T follicular helper cell (primary cell): Measurements from ENCODE around the gene ELOVL3.

Source experiments
- DNase-seq: peaks from one replicate; pipeline ENCODE4 v3.0.0-alpha.2; 2020; ENCODE audit warnings: low read depth

The ELOVL3 gene

GRCh38 chr10:102254426-102254825 is 28.3 kb downstream of the ELOVL3 start:
- DNase-seq = no peak

DNA sequence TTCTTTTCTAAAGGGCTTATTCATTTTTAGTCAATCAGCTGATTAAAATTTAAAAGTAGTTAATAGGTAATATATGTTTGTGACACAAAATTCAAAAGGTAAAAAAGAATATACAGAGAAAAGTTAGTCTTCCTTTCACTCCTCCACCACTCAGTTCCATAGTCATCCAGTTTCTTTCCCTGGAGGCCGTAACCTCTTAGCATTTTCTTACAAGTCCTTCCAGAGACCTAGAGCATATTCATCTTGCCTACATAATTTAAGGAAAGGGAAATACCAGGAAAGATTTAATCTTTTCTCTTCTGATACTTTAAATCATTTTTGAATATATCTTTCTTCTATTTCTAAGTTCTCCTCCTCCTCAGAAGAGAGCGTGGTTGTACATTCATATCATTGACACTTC is 29.3 kb downstream of the ELOVL3 start:
- no peak for DNase-seq

- no peak for DNase-seq
Observed at GRCh38 chr10:102261196-102261595, 35.1 kb downstream of the ELOVL3 start.

DNA sequence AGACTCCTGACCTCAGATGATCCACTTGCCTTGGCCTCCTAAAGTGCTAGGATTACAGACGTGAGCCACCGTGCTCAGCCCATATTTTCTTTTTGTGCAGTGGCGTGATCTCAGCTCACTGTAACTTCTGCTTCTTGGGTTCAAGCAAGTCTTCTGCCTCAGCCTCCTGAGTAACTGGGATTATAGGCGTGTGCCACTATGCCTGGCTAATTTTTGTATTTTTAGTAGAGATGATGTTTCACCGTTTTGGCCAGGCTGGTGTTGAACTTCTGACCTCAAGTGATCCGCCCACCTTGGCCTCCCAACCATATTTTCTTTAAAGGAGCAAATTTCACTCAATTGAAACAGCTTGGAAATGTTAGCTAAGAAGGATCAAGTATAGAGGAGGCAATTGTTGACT is 35.7 kb downstream of the ELOVL3 start:
- no peak for DNase-seq

DNA sequence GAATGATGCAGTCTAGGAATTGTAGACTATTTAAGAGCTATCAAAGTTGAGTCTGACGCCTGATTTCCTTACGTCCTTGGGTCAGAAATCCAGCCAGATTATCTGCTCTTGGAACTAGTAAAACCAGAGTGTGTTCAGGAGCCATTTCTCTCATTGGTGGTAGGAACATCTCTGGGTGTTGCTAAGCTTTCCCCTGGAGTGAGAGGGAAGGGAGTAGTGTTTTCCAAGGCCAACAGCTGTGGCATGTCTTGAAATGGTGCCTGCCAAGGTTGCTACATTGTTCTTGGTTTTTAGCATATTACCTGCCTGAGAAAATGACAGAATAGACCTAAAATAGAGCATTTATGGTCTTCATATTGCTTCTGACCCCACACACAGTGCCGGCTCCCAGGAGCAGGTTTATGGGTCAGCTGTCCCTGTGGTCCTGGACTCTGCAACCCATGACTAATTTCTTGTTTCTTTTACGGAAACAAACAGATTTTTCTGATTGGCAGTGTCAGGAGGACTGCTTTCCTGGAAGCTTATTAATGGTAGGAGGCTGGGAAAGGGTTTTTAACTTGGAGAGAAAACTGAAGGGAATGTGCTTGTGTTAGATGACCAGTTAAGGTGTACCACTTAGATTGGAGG is 36.8 kb downstream of the ELOVL3 start:
- no peak for DNase-seq

DNA sequence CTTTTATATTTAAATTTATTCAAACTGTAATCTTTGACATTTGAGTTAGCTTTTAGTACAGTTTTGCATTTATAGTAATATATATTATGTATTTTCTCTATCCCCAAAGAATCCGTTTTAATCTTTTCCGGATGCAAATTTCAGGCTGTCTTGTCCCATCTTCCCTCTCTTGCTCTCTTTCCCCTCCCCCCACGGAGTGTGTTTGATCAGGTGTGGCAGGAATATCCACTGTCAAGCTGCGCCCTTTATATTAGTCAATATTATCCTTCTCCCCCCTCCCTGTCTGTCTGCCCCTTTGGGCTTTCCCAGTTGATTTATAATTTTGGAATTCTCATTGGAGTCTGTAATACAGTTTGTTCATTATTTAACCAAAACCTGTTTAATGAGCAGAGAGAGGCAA is 38.3 kb downstream of the ELOVL3 start:
- DNase-seq = no peak

GRCh38 chr10:102266670-102267069 is 40.6 kb downstream of the ELOVL3 start:
- DNase-seq = no peak

GRCh38 chr10:102267748-102268147 is 41.6 kb downstream of the ELOVL3 start:
- DNase-seq = no peak

GRCh38 chr10:102268375-102268888 is 42.3 kb downstream of the ELOVL3 start:
- no peak for DNase-seq

DNA sequence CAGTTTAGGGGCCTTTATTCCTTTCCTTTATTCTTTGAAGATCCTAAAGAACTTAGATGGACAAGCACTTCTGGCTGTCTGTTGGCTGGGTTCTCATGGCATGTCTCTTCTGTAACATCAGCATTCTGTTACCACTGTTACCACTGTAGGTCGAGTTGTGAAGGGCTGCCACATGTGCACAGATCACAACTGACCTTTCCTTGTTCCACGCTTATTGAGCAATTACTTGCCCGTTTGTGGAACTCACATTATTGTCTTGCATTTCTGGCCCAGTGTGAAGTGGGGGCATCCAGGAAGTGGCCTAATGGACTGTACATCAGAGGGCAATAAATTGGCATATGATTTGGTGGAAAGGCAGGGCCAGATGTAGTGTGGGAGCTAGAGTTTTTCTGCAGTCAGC is 42.9 kb downstream of the ELOVL3 start:
- DNase-seq = no peak

DNA sequence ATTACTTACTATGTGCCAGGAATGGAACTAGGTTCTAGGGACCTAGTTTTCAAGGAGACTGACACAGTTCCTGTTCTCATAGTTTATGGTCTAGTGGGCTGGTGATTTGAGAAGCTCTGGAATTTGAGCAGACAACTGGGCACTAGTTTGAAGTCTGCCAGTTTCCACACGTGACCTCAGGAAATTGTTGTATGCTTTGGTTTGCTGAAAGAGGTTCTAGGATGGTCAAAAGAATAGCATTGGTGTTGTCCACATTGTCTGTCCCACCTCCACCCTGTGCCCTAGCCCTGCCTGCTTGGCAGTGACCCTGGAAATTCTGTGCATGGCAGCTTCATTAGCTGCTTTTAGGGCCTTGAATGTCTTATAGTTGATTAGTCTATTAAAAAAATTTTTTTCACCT is 48.0 kb downstream of the ELOVL3 start:
- no peak for DNase-seq

GRCh38 chr10:102275343-102275742 is 49.2 kb downstream of the ELOVL3 start:
- DNase-seq = no peak

- DNase-seq = no peak
Observed at GRCh38 chr10:102279104-102279503, 53.0 kb downstream of the ELOVL3 start.
